ENCODE data around the gene CNTNAP2.

CNTNAP2 gene

DNA sequence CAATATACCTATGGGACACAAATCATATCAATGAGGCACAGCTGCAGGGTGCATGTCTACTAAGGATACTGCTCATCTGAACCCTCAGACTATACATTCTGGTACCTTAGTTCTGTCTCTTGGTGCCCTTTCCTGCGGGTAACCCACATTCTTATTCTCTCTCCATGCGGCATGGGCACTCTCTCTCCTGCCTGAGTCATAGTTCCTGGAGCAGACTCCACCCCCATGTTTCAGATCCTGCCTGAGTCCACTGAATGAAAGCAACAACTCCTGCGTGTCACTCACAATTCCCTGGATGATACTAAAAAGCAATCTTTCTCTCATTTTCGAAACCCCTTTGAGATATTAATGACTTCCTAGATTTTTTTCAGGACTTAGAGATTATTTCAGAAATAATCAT lies 1820.8 kb downstream of the CNTNAP2 start:
- Mint-ChIP-seq H3K27me3 (ENCODE audit: low read depth) (no peaks in the 10 kb centered on the region), H3K4me1 (ENCODE audit: low read depth) (no peaks in the 10 kb centered on the region), H3K4me3 (no peak overlapping the region), H3K27ac (no peak overlapping the region), H3K36me3 (ENCODE audit: low read depth) (no peaks in the 10 kb centered on the region), H3K9me3 (peaks cover 5% of the 10 kb centered on the region)
- DNase-seq (ENCODE audit: low spot score) = no peak

DNA sequence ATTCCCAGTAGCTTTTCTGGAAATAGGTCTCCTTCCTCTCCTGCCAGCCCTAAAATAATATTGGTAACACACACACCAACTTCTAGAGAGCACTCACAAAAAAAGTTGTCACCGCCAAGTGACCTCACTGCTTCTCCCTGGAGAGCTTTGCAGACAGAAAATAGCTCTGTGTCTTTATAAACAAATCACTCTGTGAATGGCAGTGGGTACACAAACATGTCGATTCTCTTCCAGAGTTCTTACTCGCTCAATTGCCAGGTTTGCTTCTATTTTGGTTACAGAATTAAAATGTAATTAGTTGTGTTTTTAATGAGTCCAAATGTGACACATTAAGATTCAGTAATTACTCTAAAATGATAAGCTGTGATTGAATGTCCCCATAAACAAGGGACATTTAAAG lies 1824.8 kb downstream of the CNTNAP2 start:
- H3K36me3 Mint-ChIP-seq (ENCODE audit: low read depth) = no peaks in the 10 kb centered on the region
- DNase-seq (ENCODE audit: low spot score) = no peak
- no peak overlapping the region for H3K27ac Mint-ChIP-seq
- H3K4me3 Mint-ChIP-seq = no peak overlapping the region
- peaks cover 12% of the 10 kb centered on the region for H3K9me3 Mint-ChIP-seq
- H3K27me3 Mint-ChIP-seq (ENCODE audit: low read depth) = no peaks in the 10 kb centered on the region
- H3K4me1 Mint-ChIP-seq (ENCODE audit: low read depth) = no peaks in the 10 kb centered on the region

DNA sequence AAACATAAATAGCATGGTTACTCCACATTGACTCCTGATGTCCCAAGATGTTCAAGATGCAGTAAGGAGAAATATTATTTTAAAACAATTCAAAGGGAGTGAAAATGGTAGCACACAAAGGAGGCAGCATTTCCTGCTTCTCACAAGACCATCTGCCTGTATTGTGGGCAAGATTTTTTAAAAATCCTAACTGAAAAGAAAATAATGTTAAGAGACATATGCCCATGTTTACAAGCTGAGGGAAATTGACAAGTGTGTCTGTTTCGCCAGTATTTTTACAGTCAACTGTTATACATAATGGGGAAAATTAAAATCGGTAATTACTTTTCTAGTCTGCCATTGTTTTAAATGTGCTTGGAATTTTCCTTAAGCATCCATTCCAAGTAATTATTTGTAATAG lies 1827.7 kb downstream of the CNTNAP2 start:
- Mint-ChIP-seq H3K9me3 (peaks cover 12% of the 10 kb centered on the region), H3K36me3 (ENCODE audit: low read depth) (no peaks in the 10 kb centered on the region), H3K27me3 (ENCODE audit: low read depth) (no peaks in the 10 kb centered on the region), H3K27ac (no peak overlapping the region), H3K4me1 (ENCODE audit: low read depth) (no peaks in the 10 kb centered on the region), H3K4me3 (no peak overlapping the region)
- DNase-seq (ENCODE audit: low spot score) = no peak

DNA sequence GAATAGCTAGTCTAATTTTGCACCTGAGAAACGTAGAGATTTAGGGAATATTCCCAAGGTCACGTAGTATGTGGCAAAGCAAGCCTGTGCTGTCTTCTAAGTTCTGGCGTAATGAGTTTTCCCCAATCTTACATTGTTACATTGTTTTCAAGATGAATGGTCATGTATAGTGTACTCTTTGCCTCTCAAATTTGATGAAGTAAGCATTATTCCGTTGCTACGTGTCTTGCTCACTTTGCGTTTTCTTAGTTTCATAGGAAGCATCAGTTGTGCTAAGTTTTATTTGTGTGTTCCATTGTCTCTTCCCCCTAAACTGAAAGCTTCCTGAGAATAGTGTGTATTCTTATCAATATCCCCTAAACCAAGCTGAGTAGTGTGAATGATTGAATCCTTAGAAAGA lies 1836.3 kb downstream of the CNTNAP2 start:
- Mint-ChIP-seq H3K4me3 (no peak overlapping the region), H3K27ac (no peak overlapping the region), H3K4me1 (ENCODE audit: low read depth) (no peaks in the 10 kb centered on the region), H3K27me3 (ENCODE audit: low read depth) (no peaks in the 10 kb centered on the region), H3K36me3 (ENCODE audit: low read depth) (no peaks in the 10 kb centered on the region), H3K9me3 (no peaks in the 10 kb centered on the region)
- no peak for DNase-seq (ENCODE audit: low spot score)

DNA sequence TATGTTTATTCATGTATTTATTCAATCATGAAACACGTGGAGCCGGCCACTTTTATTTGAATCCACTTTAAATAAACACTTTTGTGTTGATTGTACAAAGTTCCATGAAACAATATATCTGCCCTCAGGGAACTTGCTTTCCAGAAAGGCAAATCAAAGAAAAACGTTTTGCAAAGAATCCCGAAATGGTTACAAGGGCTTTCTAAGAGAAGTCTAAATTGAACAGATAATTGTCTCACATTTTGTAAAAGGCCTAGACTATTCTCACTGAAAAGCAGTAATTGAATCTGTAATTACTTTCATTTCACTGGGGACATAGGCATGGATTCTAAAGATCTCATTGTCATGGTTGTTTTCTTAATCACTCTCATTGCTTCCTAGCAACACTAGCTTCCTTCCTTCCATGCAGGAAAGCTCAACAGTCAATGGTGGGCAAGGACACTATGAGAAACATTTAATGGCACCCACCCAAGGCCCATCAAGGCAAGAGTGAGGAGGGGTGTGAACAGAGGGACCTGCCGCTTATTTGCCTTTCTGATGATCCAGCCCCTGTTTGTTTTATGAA lies 1851.5 kb downstream of the CNTNAP2 start:
- H3K4me3 Mint-ChIP-seq = no peak overlapping the region
- no peaks in the 10 kb centered on the region for H3K36me3 Mint-ChIP-seq (ENCODE audit: low read depth)
- H3K27ac Mint-ChIP-seq = no peak overlapping the region
- DNase-seq (ENCODE audit: low spot score) = no peak
- no peaks in the 10 kb centered on the region for H3K27me3 Mint-ChIP-seq (ENCODE audit: low read depth)
- no peaks in the 10 kb centered on the region for H3K9me3 Mint-ChIP-seq
- no peaks in the 10 kb centered on the region for H3K4me1 Mint-ChIP-seq (ENCODE audit: low read depth)

DNA sequence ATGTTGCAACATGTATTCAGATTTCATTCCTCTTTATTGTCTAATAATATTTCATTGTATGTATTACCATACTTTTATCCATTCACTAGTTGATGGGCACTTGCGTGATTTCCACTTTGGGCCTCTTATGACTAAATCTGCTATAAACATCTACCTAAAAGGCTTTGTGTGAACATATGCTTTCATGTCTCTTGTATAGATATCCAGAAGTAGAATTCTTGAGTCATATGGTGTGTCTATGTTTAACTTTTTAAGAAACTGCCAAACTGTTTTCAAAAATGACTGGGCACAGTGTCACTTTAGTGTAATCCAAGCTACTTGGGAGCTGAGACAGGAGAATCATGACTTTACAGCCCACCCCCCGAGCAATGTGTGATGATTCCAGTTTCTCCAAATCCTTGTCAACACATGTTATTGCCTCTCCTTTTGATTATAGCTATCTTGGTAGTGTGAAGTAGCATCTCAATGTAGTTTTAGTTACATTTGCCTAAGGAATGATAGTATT lies 1855.1 kb downstream of the CNTNAP2 start:
- no peak for DNase-seq (ENCODE audit: low spot score)
- no peak overlapping the region for H3K4me3 Mint-ChIP-seq
- H3K27ac Mint-ChIP-seq = no peak overlapping the region
- no peaks in the 10 kb centered on the region for H3K4me1 Mint-ChIP-seq (ENCODE audit: low read depth)
- H3K36me3 Mint-ChIP-seq (ENCODE audit: low read depth) = no peaks in the 10 kb centered on the region
- no peaks in the 10 kb centered on the region for H3K27me3 Mint-ChIP-seq (ENCODE audit: low read depth)
- H3K9me3 Mint-ChIP-seq = no peaks in the 10 kb centered on the region

DNA sequence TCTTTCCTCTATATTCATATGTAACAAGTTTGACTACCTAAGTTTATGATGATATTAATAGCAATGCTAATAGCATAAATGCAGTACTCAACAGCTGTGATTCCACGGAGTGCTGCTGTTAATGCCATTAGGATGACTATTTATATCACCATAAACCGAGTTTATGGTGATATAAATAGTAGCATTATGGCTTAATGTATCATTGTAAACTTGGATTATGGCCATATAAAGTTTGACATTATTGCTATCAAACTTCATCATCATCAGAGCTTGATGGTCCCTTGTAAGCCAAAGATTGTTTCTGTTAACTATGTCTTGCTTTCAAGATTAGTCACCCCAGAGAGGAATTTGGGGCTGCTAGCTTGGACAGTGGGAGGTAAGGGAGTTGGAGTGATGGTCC lies 1861.6 kb downstream of the CNTNAP2 start:
- Mint-ChIP-seq H3K4me3 (no peak overlapping the region), H3K36me3 (ENCODE audit: low read depth) (no peaks in the 10 kb centered on the region), H3K9me3 (no peaks in the 10 kb centered on the region), H3K27ac (no peak overlapping the region), H3K4me1 (ENCODE audit: low read depth) (no peaks in the 10 kb centered on the region), H3K27me3 (ENCODE audit: low read depth) (no peaks in the 10 kb centered on the region)
- DNase-seq (ENCODE audit: low spot score) = no peak

DNA sequence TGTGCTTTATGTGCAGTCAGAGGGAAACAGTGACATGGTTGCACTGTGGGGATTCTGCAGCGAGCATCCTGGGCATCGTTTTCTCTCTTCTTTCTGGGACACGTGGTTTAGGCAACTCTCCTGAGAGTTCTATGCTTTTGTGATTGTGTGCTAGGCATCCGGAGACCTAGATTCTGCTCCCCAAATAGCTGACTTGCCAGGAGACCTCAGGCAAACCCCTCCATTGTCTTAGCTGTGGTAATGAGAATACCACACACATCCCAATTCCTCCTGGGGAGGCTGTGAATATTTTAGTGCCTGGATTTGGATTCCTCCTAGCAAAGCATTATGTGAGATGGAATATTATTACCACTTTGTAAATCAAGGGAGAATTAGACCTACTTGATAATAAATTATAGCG lies 1862.0 kb downstream of the CNTNAP2 start:
- H3K4me1 Mint-ChIP-seq (ENCODE audit: low read depth) = no peaks in the 10 kb centered on the region
- no peak overlapping the region for H3K27ac Mint-ChIP-seq
- no peaks in the 10 kb centered on the region for H3K27me3 Mint-ChIP-seq (ENCODE audit: low read depth)
- no peak overlapping the region for H3K4me3 Mint-ChIP-seq
- no peaks in the 10 kb centered on the region for H3K36me3 Mint-ChIP-seq (ENCODE audit: low read depth)
- no peaks in the 10 kb centered on the region for H3K9me3 Mint-ChIP-seq
- DNase-seq (ENCODE audit: low spot score) = no peak

DNA sequence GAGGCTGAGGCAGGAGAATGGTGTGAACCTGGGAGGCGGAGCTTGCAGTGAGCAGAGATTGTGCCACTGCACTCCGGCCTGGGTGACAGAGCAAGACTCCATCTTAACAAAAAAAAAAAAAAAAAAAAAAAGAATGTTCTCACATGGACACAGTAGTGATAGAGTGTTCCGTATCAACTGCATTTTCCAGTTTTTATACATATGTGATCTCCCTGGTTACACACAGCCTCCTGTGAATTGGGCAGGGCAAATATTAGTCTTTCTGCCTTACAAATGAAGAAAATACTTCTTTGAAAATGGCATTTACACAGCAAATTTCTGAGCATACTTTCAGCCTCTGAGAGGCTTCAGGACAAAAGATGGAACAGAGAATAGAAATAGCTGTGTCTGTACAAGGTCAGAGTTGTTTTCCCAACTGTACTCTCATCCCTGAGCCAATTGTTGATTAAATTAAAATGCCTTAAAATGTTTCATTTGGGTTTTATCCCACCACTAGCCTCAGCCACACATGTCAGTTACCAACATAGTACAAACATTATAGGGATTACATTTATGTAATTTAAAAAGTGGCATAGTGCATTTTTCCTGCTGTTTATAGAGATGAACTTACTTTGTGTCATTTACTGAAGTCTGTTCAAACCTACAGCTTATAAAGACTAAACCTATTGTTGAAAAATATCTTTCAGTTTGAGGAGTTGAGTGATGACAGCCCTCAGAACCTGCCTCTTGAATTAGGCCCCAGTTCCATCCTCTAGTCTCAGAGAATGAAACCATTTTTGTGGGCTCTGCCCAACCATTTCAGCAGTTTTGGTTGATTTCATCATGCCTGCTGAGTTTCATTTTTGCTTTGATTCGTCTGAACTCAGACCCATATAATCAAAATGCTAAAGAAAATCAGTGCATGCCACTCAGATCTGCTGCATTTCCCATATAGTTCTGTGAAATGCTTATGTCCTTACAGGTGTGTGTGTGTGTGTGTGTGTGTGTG lies 1864.5 kb downstream of the CNTNAP2 start:
- Mint-ChIP-seq H3K9me3 (no peaks in the 10 kb centered on the region), H3K4me1 (ENCODE audit: low read depth) (no peaks in the 10 kb centered on the region), H3K27ac (no peak overlapping the region), H3K36me3 (ENCODE audit: low read depth) (no peaks in the 10 kb centered on the region), H3K27me3 (ENCODE audit: low read depth) (no peaks in the 10 kb centered on the region), H3K4me3 (no peak overlapping the region)
- no peak for DNase-seq (ENCODE audit: low spot score)

DNA sequence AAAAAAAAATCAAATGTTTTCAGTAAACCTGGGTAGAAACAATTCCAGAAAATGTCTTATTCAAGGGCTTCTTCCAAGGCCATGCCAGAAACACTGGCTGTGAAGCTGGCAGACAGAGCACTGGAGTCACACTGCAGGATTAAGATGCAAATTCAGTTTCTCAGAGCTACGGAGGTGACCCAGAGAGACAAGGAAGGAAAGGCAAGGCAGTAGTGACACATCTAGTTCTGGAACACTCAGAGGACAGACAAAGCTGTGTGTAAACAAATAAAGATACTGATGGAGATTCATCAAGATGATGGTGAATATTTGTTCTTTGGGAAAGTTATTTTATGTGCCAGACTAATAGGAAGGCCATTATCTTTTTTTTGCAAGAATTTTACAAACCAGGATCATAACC lies 1865.7 kb downstream of the CNTNAP2 start:
- Mint-ChIP-seq H3K4me1 (ENCODE audit: low read depth) (no peaks in the 10 kb centered on the region), H3K27ac (no peak overlapping the region), H3K36me3 (ENCODE audit: low read depth) (no peaks in the 10 kb centered on the region), H3K4me3 (no peak overlapping the region), H3K27me3 (ENCODE audit: low read depth) (no peaks in the 10 kb centered on the region), H3K9me3 (no peaks in the 10 kb centered on the region)
- DNase-seq (ENCODE audit: low spot score) = no peak

DNA sequence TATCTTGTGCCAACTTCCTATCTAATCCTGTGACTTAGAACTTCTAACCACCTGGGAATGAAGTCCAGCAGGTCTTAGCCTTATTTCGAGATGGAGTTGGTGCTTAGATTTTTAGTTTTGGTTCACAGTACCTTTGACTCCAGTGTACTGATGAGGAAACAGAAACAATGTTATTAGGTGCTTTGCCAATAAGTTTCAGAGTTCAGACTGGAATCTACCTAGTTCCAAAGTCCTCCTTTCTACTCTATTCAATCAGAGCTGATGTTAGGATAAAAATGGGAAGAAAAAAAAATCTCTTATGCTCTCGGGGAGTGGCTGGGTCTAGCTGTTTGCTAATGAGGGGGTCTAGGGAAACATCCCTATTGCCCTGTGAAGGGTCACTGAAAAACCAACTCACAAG lies 1867.7 kb downstream of the CNTNAP2 start:
- no peaks in the 10 kb centered on the region for H3K36me3 Mint-ChIP-seq (ENCODE audit: low read depth)
- no peaks in the 10 kb centered on the region for H3K9me3 Mint-ChIP-seq
- H3K4me3 Mint-ChIP-seq = no peak overlapping the region
- no peaks in the 10 kb centered on the region for H3K27me3 Mint-ChIP-seq (ENCODE audit: low read depth)
- no peaks in the 10 kb centered on the region for H3K4me1 Mint-ChIP-seq (ENCODE audit: low read depth)
- H3K27ac Mint-ChIP-seq = no peak overlapping the region
- DNase-seq (ENCODE audit: low spot score) = no peak

DNA sequence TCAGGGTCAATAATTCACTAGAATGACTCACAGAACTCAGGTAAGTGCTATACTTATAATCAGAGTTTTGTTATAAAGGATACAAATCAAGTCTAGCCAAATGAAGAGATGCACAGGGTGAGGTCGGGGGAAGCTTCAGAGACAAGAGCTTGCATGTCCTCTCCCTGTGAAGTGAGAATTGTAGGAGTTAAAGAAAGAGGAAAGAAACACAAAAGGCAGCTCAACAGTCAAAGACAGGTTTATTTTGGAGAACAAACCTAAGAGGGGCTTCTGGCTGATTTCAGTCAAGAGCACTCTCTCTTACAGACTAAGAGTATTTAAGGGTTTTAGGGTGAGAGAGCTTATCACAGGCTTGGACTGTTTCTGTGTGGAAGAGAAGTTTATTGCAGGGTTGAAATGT lies 1873.5 kb downstream of the CNTNAP2 start:
- Mint-ChIP-seq H3K27me3 (ENCODE audit: low read depth) (no peaks in the 10 kb centered on the region), H3K9me3 (no peaks in the 10 kb centered on the region), H3K27ac (no peak overlapping the region), H3K4me1 (ENCODE audit: low read depth) (no peaks in the 10 kb centered on the region), H3K36me3 (ENCODE audit: low read depth) (no peaks in the 10 kb centered on the region), H3K4me3 (no peak overlapping the region)
- DNase-seq (ENCODE audit: low spot score) = no peak

DNA sequence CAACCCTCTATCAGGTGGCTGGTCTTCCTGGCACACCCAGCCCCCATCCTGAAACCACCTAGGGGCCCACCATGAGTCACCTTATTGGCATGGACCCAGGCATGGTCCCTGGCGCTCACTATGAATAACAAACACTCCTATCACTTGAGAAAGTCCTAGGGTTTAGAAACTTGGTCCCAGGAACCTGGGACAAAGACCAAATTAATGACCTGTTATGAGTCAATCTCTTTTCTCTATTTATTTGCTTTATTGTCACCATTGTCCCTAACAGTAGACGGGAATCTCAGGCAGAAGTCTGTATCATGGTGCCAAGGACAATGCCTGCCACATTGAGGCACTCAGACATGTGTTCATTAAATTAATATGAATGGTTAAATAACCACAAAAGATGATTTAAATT lies 1874.3 kb downstream of the CNTNAP2 start:
- H3K36me3 Mint-ChIP-seq (ENCODE audit: low read depth) = no peaks in the 10 kb centered on the region
- H3K27ac Mint-ChIP-seq = no peak overlapping the region
- H3K27me3 Mint-ChIP-seq (ENCODE audit: low read depth) = no peaks in the 10 kb centered on the region
- DNase-seq (ENCODE audit: low spot score) = no peak
- H3K4me1 Mint-ChIP-seq (ENCODE audit: low read depth) = no peaks in the 10 kb centered on the region
- no peaks in the 10 kb centered on the region for H3K9me3 Mint-ChIP-seq
- H3K4me3 Mint-ChIP-seq = no peak overlapping the region

DNA sequence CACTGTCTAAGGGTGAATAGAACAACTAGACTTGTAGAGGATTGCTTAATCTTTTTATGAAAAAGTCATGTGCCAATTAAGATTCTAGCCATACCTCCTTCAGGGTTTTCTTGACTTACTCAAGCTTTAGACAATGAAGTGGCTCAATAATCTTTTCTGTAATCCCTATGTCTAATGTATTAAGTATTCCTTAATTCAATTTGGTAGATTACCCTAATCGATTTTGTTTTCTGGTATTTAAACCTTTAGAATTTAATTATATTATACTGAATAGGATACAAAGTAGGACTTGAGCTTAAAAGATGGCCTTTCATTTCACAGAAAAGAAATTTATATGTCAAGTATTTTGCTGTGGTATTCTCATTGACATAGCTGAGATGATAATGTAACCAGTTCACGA lies 1876.1 kb downstream of the CNTNAP2 start:
- no peaks in the 10 kb centered on the region for H3K9me3 Mint-ChIP-seq
- H3K27me3 Mint-ChIP-seq (ENCODE audit: low read depth) = no peaks in the 10 kb centered on the region
- H3K27ac Mint-ChIP-seq = no peak overlapping the region
- no peak for DNase-seq (ENCODE audit: low spot score)
- H3K4me3 Mint-ChIP-seq = no peak overlapping the region
- H3K4me1 Mint-ChIP-seq (ENCODE audit: low read depth) = no peaks in the 10 kb centered on the region
- no peaks in the 10 kb centered on the region for H3K36me3 Mint-ChIP-seq (ENCODE audit: low read depth)
